Keratinocyte (primary cell): Measurements from ENCODE around the gene DTNB. TPM values are rescaled to one million over a fixed set of nuclear protein-coding genes. Genes with fewer than 3 reads are reported as not detected.
"Not testable (repeated sequence)": the region's sequence is repeated elsewhere in the genome, so short reads cannot be mapped to it uniquely, and the experiment has no call there.

Source experiments
- DNase-seq: peaks from one replicate; pipeline ENCODE4 v3.0.0-alpha.2; 2011; ENCODE audit warnings: low read depth, missing footprints, low spot score
- FAIRE-seq: peaks from 2 replicates; lab custom pipeline; 2011; peaks lifted over from hg19 to GRCh38; lab: Jason Lieb, UNC
- H2AFZ ChIP-seq: 2 replicates; pipeline ENCODE4 v1.6.0; 2012; ENCODE audit warnings: low read length, control low read depth, inconsistent platforms; ENCODE audit not compliant: control insufficient read depth
- H3K27ac ChIP-seq: 2 replicates; pipeline ENCODE4 v1.5.1; 2011; ENCODE audit warnings: low read length; ENCODE audit not compliant: control insufficient read depth, insufficient read depth
- H3K27me3 ChIP-seq: 3 replicates; pipeline ENCODE4 v1.6.0; 2011; ENCODE audit warnings: low read length; ENCODE audit not compliant: control insufficient read depth, insufficient read depth; ENCODE audit errors: extremely low read depth
- H3K36me3 ChIP-seq, 2 experiments: 2 replicates in 1 of 2; 3 replicates in 1 of 2; pipeline ENCODE4 v1.5.1; 2011; ENCODE audit warnings: low read length in 2 of 2, mild to moderate bottlenecking in 1 of 2; ENCODE audit not compliant: control insufficient read depth in 2 of 2, insufficient read depth in 2 of 2; ENCODE audit errors: extremely low read depth in 1 of 2
- H3K4me1 ChIP-seq: 3 replicates; pipeline ENCODE4 v1.5.1; 2011; ENCODE audit warnings: low read length; ENCODE audit not compliant: control insufficient read depth, insufficient read depth; ENCODE audit errors: extremely low read depth
- H3K4me2 ChIP-seq: 3 replicates; pipeline ENCODE4 v1.6.0; 2011; ENCODE audit warnings: low read depth, low read length; ENCODE audit not compliant: control insufficient read depth, insufficient read depth; ENCODE audit errors: extremely low read depth
- H3K4me3 ChIP-seq, 3 experiments: fragments of 200-600 bp in 1 of 3; sonication (generic) in 1 of 3; 2 replicates in 2 of 3; 3 replicates in 1 of 3; pipeline ENCODE4 v1.5.1; 2011 to 2016; ENCODE audit warnings: low read length in 3 of 3, mild to moderate bottlenecking in 3 of 3, control low read depth in 2 of 3, inconsistent platforms in 1 of 3, low read depth in 1 of 3, mixed read lengths in 1 of 3, mixed run types in 1 of 3, moderate library complexity in 1 of 3; ENCODE audit not compliant: control insufficient read depth in 2 of 3, insufficient read depth in 2 of 3; ENCODE audit errors: extremely low read depth in 1 of 3
- H3K79me2 ChIP-seq: 2 replicates; pipeline ENCODE4 v1.6.0; 2012; ENCODE audit warnings: low read length; ENCODE audit not compliant: control insufficient read depth, insufficient read depth
- H3K9ac ChIP-seq: 3 replicates; pipeline ENCODE4 v1.6.0; 2011; ENCODE audit warnings: low read length; ENCODE audit not compliant: control insufficient read depth, insufficient read depth; ENCODE audit errors: extremely low read depth
- H3K9me1 ChIP-seq: 3 replicates; pipeline ENCODE4 v1.6.0; 2011; ENCODE audit warnings: low read length; ENCODE audit not compliant: control insufficient read depth, insufficient read depth; ENCODE audit errors: extremely low read depth
- H3K9me3 ChIP-seq: 2 replicates; pipeline ENCODE4 v1.5.1; 2012; ENCODE audit warnings: low read depth, low read length; ENCODE audit not compliant: control insufficient read depth
- H4K20me1 ChIP-seq: 3 replicates; pipeline ENCODE4 v1.6.0; 2011; ENCODE audit warnings: low read length; ENCODE audit not compliant: control insufficient read depth, insufficient read depth; ENCODE audit errors: extremely low read depth
- CTCF ChIP-seq, 3 experiments: IDR thresholded peaks in 1 of 3; conservative IDR thresholded peaks in 1 of 3; optimal IDR thresholded peaks in 1 of 3; 2 replicates in 2 of 3; 3 replicates in 1 of 3; pipeline versions ENCODE3 to v1.5.1; 2011; ENCODE audit warnings: low read length in 3 of 3, mild to moderate bottlenecking in 3 of 3, moderate library complexity in 2 of 3, control low read depth in 1 of 3, inconsistent platforms in 1 of 3; ENCODE audit not compliant: insufficient read depth in 2 of 3; ENCODE audit errors: extremely low read depth in 1 of 3
- EZH2 ChIP-seq: IDR thresholded peaks from one replicate; pipeline ENCODE4 v1.6.1; 2012; ENCODE audit warnings: inconsistent platforms, mild to moderate bottlenecking, low read length, moderate library complexity
- dilution Hi-C: fragments of 300-500 bp; cut with MboI; formaldehyde crosslinking; loops from one replicate; pipeline ENCODE4 v1.7.0; 2020; ENCODE audit warnings: low sequenced_read_pairs; ENCODE audit not compliant: extremely low pct_ligation_motif_present
- polyA plus RNA-seq, 5 experiments: library from polyadenylated mRNA; depleted of rRNA in 3 of 5; stranded (reverse) in 3 of 5; stranded (forward) in 1 of 5; unstranded in 1 of 5; fragments of >200 nt; gene quantifications; 1 replicate in 1 of 5; 2 replicates in 3 of 5; 3 replicates in 1 of 5; pipeline versions ENCODE4 v1.2.1 to v1.2.3, GENCODE V29; 2011 to 2012; ENCODE audit warnings: missing spikeins in 2 of 5, low read depth in 1 of 5, low replicate concordance in 1 of 5

The DTNB gene
- polyA plus RNA-seq, 1 donor (not counting 4 experiments of a cell fraction or from before 2014, with no cell fraction given), result 31.5 TPM

- no peaks in the 10 kb centered on the region for H3K79me2 ChIP-seq
- no peak overlapping the region for H3K9ac ChIP-seq
- TF ChIP-seq EZH2 (no peak), CTCF (optimal IDR thresholded peaks at IDR 0.05 in 1 of 3, IDR thresholded peaks at IDR 0.05 in 1 of 3, conservative IDR thresholded peaks at IDR 0.05 in 1 of 3; ENCODE audit: extremely low read depth in 1 of 3, insufficient read depth in 2 of 3, low read length in 3 of 3) (no peak)
- H3K9me3 ChIP-seq, result no peaks in the 10 kb centered on the region
- H3K4me1 ChIP-seq, result peaks cover 9% of the 10 kb centered on the region
- dilution Hi-C loops, result no loop called here
- DNase-seq, result no peak
- H3K4me3 ChIP-seq, result no peak overlapping the region
- H4K20me1 ChIP-seq, result no peaks in the 10 kb centered on the region
- no peaks in the 10 kb centered on the region for H3K27me3 ChIP-seq
- peaks cover 0 to 6% of the 10 kb centered on the region in 2 experiments for H3K36me3 ChIP-seq
- peak; percentile 55 for FAIRE-seq
- H3K4me2 ChIP-seq, result no peak overlapping the region
- no peak overlapping the region for H2AFZ ChIP-seq
- H3K9me1 ChIP-seq, result no peaks in the 10 kb centered on the region
- H3K27ac ChIP-seq, result no peak overlapping the region
These were observed 34.2 kb downstream of the DTNB start for GRCh38 chr2:25639131-25639530.

GRCh38 chr2:25635797-25636196 lies 37.6 kb downstream of the DTNB start:
- no peak overlapping the region for H2AFZ ChIP-seq
- H3K9me1 ChIP-seq, result no peaks in the 10 kb centered on the region
- H4K20me1 ChIP-seq, result no peaks in the 10 kb centered on the region
- H3K4me3 ChIP-seq, result no peak overlapping the region
- no peaks in the 10 kb centered on the region for H3K9me3 ChIP-seq
- DNase-seq (no peak), FAIRE-seq (no peak)
- no peak overlapping the region for H3K9ac ChIP-seq
- H3K36me3 ChIP-seq, result peaks cover 0 to 6% of the 10 kb centered on the region in 2 experiments
- no peaks in the 10 kb centered on the region for H3K27me3 ChIP-seq
- H3K4me1 ChIP-seq, result no peaks in the 10 kb centered on the region
- no peak overlapping the region for H3K27ac ChIP-seq
- H3K4me2 ChIP-seq, result no peak overlapping the region
- dilution Hi-C loops, result no loop called here
- H3K79me2 ChIP-seq, result no peaks in the 10 kb centered on the region
- TF ChIP-seq CTCF (optimal IDR thresholded peaks at IDR 0.05 in 1 of 3, IDR thresholded peaks at IDR 0.05 in 1 of 3, conservative IDR thresholded peaks at IDR 0.05 in 1 of 3; ENCODE audit: extremely low read depth in 1 of 3, insufficient read depth in 2 of 3, low read length in 3 of 3), result no peak
- TF ChIP-seq EZH2, result no peak

- H3K27ac ChIP-seq, FAIRE-seq, H3K9me1 ChIP-seq, H3K27me3 ChIP-seq, H4K20me1 ChIP-seq, H3K36me3 ChIP-seq, H3K4me1 ChIP-seq, H2AFZ ChIP-seq, dilution Hi-C loops, H3K4me2 ChIP-seq, DNase-seq, H3K4me3 ChIP-seq, H3K79me2 ChIP-seq, H3K9ac ChIP-seq, H3K9me3 ChIP-seq: not testable (repeated sequence)
These were observed 39.6 kb downstream of the DTNB start for GRCh38 chr2:25633801-25634200.
